ENCODE measurements around the gene EFR3B.

DNA sequence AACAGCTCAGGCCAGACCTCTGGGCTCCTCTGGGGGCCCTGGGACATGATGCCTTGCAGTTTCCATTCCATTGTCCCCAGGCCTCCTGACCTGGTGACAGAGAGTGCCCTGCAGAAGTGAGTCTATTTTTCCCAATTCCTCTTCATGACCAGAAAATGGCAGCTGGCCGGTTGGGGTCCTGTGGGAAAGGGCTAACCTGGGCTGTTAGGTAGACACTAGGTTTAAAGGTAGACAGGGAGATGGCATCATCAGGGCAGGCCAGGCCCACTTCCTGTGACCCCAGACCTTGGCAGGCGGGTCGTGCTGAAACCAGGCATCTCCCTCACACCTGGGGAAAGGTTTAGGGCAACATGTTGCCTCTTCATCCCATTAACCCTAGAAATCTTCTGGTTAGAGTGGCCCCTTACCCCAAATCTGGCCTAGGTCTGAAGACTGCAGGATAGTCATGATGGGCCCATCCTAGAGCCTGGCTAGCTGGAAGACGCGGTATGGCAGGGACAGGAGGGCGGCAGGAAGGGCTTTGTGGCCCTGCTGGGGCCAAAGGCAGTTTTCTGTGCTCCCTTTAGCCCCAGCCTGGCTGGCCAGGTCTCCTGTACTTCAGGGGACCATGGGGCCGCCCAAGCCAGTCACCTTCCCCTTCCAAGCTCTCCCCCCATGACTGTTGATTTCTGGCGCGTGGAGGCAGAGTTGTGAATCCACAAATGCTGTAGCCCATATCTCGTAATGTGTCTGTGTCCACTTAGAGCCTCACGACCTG lies 116.4 kb downstream of the EFR3B start:
- TF ChIP-seq POLR2A (IDR thresholded peaks at IDR 0.05; ENCODE audit: low read depth, low read length): no peak
- TF ChIP-seq, protein P1, sequence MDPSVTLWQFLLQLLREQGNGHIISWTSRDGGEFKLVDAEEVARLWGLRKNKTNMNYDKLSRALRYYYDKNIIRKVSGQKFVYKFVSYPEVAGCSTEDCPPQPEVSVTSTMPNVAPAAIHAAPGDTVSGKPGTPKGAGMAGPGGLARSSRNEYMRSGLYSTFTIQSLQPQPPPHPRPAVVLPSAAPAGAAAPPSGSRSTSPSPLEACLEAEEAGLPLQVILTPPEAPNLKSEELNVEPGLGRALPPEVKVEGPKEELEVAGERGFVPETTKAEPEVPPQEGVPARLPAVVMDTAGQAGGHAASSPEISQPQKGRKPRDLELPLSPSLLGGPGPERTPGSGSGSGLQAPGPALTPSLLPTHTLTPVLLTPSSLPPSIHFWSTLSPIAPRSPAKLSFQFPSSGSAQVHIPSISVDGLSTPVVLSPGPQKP (IDR thresholded peaks at IDR 0.05; ENCODE audit: borderline replicate concordance, low read depth, low read length): no peak

Measured in IMR-90 (cell line).